SK-N-SH (cell line): ENCODE results near the gene ZNF648. TPM values are rescaled to one million over a fixed set of nuclear protein-coding genes. Genes with fewer than 3 reads are reported as not detected.

Source experiments
- CTCF ChIA-PET: fragments of 300-600, 350-600 bp; formaldehyde crosslinking; extraction: SDS; loops from one replicate; lab custom pipeline; 2021; lab: Yijun Ruan, JAX
- POLR2A ChIA-PET: fragments of 350-600 bp; sonication (Branson Sonifier 250); formaldehyde crosslinking; extraction: SDS; loops from one replicate; lab custom pipeline; 2020; ENCODE audit warnings: antibody characterized with exemption, inconsistent platforms; lab: Yijun Ruan, JAX
- DNase-seq: peaks from one replicate; pipeline ENCODE4 v3.0.0; 2012
- H2AFZ ChIP-seq: fragments of 200-600 bp; sonication (generic); 2 replicates; pipeline ENCODE4 v1.8.1; 2016; ENCODE audit warnings: antibody characterized with exemption, mild to moderate bottlenecking, low read depth
- H3F3A ChIP-seq: fragments of 200-600 bp; sonication (generic); replicated peaks from 2 replicates; pipeline ENCODE3; 2016; ENCODE audit warnings: antibody characterized with exemption, mild to moderate bottlenecking; ENCODE audit not compliant: insufficient read depth
- H3K27ac ChIP-seq, 2 experiments: fragments of 200-500 bp in 1 of 2; fragments of 200-600 bp in 1 of 2; sonication (Bioruptor generic) in 1 of 2; sonication (generic), shearing (Covaris generic) in 1 of 2; 2 replicates each; pipeline versions ENCODE4 v1.5.1 to v1.6.1; 2014 to 2016; ENCODE audit warnings: low read depth in 2 of 2, inconsistent platforms in 1 of 2, low read length in 1 of 2, mild to moderate bottlenecking in 1 of 2, mixed read lengths in 1 of 2
- H3K27me3 ChIP-seq: fragments of 200-600 bp; sonication (generic), shearing (Covaris generic); 2 replicates; pipeline ENCODE4 v1.6.1; 2016; ENCODE audit warnings: mixed run types; ENCODE audit not compliant: insufficient read depth
- H3K36me3 ChIP-seq, 2 experiments: fragments of 200-500 bp in 1 of 2; fragments of 200-600 bp in 1 of 2; sonication (Bioruptor generic) in 1 of 2; sonication (generic) in 1 of 2; replicated peaks in 1 of 2; 2 replicates each; pipeline versions ENCODE3 to v1.5.1; 2014 to 2016; ENCODE audit warnings: low read length in 1 of 2, mild to moderate bottlenecking in 1 of 2; ENCODE audit not compliant: insufficient read depth in 2 of 2, control insufficient read depth in 1 of 2
- H3K4me1 ChIP-seq, 2 experiments: fragments of 200-500 bp in 1 of 2; fragments of 200-600 bp in 1 of 2; sonication (Bioruptor generic) in 1 of 2; sonication (generic), shearing (Covaris generic) in 1 of 2; 2 replicates each; pipeline versions ENCODE4 v1.5.1 to v1.6.1; 2014 to 2016; ENCODE audit warnings: low read depth in 1 of 2, low read length in 1 of 2, mixed run types in 1 of 2; ENCODE audit not compliant: insufficient read depth in 2 of 2, control insufficient read depth in 1 of 2
- H3K4me2 ChIP-seq: fragments of 200-600 bp; sonication (generic), shearing (Covaris generic); 2 replicates; pipeline ENCODE4 v1.6.1; 2017; ENCODE audit warnings: mixed run types
- H3K4me3 ChIP-seq, 2 experiments: fragments of 200-500 bp in 1 of 2; fragments of 200-600 bp in 1 of 2; sonication (Bioruptor generic) in 1 of 2; sonication (generic), shearing (Covaris generic) in 1 of 2; 2 replicates each; pipeline versions ENCODE4 v1.5.1 to v1.8.1; 2014 to 2016; ENCODE audit warnings: low read depth in 2 of 2, inconsistent platforms in 1 of 2, low read length in 1 of 2, mild to moderate bottlenecking in 1 of 2, mixed read lengths in 1 of 2, moderate library complexity in 1 of 2
- H3K79me2 ChIP-seq: fragments of 200-600 bp; sonication (generic); 2 replicates; pipeline ENCODE4 v1.8.1; 2017; ENCODE audit warnings: mild to moderate bottlenecking; ENCODE audit not compliant: insufficient read depth
- H3K9ac ChIP-seq: fragments of 200-600 bp; sonication (generic); 2 replicates; pipeline ENCODE4 v1.6.1; 2017; ENCODE audit warnings: mixed run types
- H3K9me2 ChIP-seq: fragments of 200-600 bp; sonication (generic); 2 replicates; pipeline ENCODE4 v1.6.1; 2017; ENCODE audit warnings: mixed run types
- H3K9me3 ChIP-seq: fragments of 200-600 bp; sonication (generic); 2 replicates; pipeline ENCODE4 v1.6.1; 2017; ENCODE audit warnings: mixed run types, mild to moderate bottlenecking, moderate library complexity
- H4K20me1 ChIP-seq: fragments of 200-600 bp; sonication (generic); 2 replicates; pipeline ENCODE4 v1.6.1; 2017; ENCODE audit warnings: mild to moderate bottlenecking, mixed run types; ENCODE audit not compliant: insufficient read depth
- CTCF ChIP-seq: fragments of 200-600 bp; sonication (generic); IDR thresholded peaks from 2 replicates; pipeline ENCODE4 v1.6.1; 2017; ENCODE audit warnings: antibody characterized with exemption, mild to moderate bottlenecking, moderate library complexity
- EP300 ChIP-seq, 2 experiments: IDR thresholded peaks; 2 replicates each; pipeline versions ENCODE4 v1.4.0 to v1.6.1; 2012; ENCODE audit warnings: borderline replicate concordance in 1 of 2, low read depth in 1 of 2, low read length in 1 of 2
- FOSL2 ChIP-seq: IDR thresholded peaks from 2 replicates; pipeline ENCODE4 v1.4.0; 2012; ENCODE audit warnings: low read depth, mild to moderate bottlenecking, moderate library complexity, borderline replicate concordance
- MEF2A ChIP-seq: IDR thresholded peaks from 2 replicates; pipeline ENCODE4 v1.4.0; 2012; ENCODE audit warnings: low read depth, borderline replicate concordance
- NFIC ChIP-seq: IDR thresholded peaks from 2 replicates; pipeline ENCODE4 v1.4.0; 2012; ENCODE audit warnings: borderline replicate concordance
- NRF1 ChIP-seq: IDR thresholded peaks from 2 replicates; pipeline ENCODE4 v1.6.1; 2012; ENCODE audit warnings: low read depth, mild to moderate bottlenecking, low read length
- RAD21 ChIP-seq: IDR thresholded peaks from 2 replicates; pipeline ENCODE4 v1.6.1; 2012; ENCODE audit warnings: mild to moderate bottlenecking, low read length
- RFX5 ChIP-seq: IDR thresholded peaks from 2 replicates; pipeline ENCODE4 v1.6.1; 2012; ENCODE audit warnings: mild to moderate bottlenecking, improper control_type of control experiment, low read length
- SIN3A ChIP-seq: IDR thresholded peaks from 2 replicates; pipeline ENCODE4 v1.6.1; 2012; ENCODE audit warnings: low read depth, mild to moderate bottlenecking, low read length, moderate library complexity, borderline replicate concordance
- SMC3 ChIP-seq: IDR thresholded peaks from 2 replicates; pipeline ENCODE4 v1.6.1; 2012; ENCODE audit warnings: low read depth, low read length, improper control_type of control experiment
- TAF1 ChIP-seq: IDR thresholded peaks from 2 replicates; pipeline ENCODE4 v1.6.1; 2012; ENCODE audit warnings: low read depth, mild to moderate bottlenecking, low read length, moderate library complexity, borderline replicate concordance
- TCF12 ChIP-seq: IDR thresholded peaks from 2 replicates; pipeline ENCODE4 v1.4.0; 2012
- YY1 ChIP-seq: IDR thresholded peaks from 2 replicates; pipeline ENCODE4 v1.4.0; 2012; ENCODE audit warnings: low read depth, mild to moderate bottlenecking
- WGBS: methylation state at CpG from one replicate; pipeline ENCODE4 v1.1.6; 2017; ENCODE audit warnings: low lambda C conversion rate; 5-methylcytosine and 5-hydroxymethylcytosine counted together
- polyA plus RNA-seq, 3 experiments: library from polyadenylated mRNA; depleted of rRNA; stranded (reverse); fragments of >200 nt; gene quantifications; 2 replicates each; pipeline ENCODE4 v1.2.3, GENCODE V29; 2012
- TF ChIP-seq, protein P1 (sequence below): IDR thresholded peaks from 2 replicates; pipeline ENCODE4 v1.4.0; 2012; ENCODE audit warnings: low read depth, borderline replicate concordance

The ZNF648 gene
- polyA plus RNA-seq, 1 of the 3 experiments (the other 2 are of a cell fraction): not detected

DNA sequence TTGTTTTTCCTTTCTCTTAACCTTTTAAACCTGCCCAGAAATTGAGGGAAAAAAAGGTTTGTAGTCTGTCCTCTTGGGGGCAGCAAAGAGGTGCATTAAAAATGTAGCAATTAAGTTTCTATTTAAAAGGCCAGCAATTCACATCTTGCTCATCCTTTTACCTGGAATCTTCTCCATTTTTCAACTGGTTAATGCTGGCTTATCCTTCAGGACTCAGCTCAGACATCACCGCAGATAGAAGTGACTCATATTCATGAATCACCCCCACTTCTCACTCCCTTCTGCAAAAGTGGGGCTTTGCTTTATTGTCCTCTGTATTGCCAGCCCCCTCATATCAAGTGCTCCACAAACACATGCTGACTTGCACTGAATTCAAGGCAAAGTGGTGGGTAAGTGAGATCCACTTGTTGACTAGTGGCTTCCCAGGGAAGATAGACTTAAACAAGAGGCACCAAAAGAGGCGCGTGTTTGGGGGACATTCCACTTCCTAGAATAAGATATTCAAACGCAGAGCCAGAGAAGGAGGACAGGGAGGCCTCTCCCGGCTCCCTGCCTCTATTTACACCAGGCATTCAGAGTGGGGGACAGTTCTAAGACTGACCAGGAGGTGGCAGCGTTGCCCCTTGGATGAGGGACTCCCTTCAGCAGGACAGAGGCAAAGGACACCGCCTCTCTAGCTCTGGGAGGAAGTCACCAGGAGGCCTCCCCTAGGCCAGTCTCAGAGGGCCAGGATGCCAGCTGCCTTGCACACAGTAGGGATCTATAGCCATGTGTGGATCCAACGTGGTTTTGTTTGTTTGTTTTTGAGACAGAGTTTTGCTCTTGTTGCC lies 23.2 kb upstream of the ZNF648 start:
- no peak for TF ChIP-seq TAF1
- no peak for TF ChIP-seq NRF1
- TF ChIP-seq TCF12: no peak
- TF ChIP-seq RAD21: peak; percentile 84
- TF ChIP-seq NFIC: no peak
- TF ChIP-seq SMC3: peak; percentile 52; the same call in 1 of the 2 replicates
- TF ChIP-seq FOSL2: no peak
- TF ChIP-seq, protein P1, sequence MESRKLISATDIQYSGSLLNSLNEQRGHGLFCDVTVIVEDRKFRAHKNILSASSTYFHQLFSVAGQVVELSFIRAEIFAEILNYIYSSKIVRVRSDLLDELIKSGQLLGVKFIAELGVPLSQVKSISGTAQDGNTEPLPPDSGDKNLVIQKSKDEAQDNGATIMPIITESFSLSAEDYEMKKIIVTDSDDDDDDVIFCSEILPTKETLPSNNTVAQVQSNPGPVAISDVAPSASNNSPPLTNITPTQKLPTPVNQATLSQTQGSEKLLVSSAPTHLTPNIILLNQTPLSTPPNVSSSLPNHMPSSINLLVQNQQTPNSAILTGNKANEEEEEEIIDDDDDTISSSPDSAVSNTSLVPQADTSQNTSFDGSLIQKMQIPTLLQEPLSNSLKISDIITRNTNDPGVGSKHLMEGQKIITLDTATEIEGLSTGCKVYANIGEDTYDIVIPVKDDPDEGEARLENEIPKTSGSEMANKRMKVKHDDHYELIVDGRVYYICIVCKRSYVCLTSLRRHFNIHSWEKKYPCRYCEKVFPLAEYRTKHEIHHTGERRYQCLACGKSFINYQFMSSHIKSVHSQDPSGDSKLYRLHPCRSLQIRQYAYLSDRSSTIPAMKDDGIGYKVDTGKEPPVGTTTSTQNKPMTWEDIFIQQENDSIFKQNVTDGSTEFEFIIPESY: no peak
- TF ChIP-seq MEF2A: no peak
- no peak for TF ChIP-seq EP300 (IDR thresholded peaks at IDR 0.05; ENCODE audit: borderline replicate concordance in 1 of 2, low read depth in 1 of 2, low read length in 1 of 2)
- TF ChIP-seq RFX5: no peak
- peak; percentile 56 for TF ChIP-seq CTCF
- no peak for TF ChIP-seq SIN3A
- TF ChIP-seq YY1: no peak
- CTCF ChIA-PET: interaction anchor here (0.5 to 5.3 kb wide), 40 partner anchors 8 to 700 kb away, joined by 3 to 70 read pairs (median 3); partner anchors contain the start of gene TEDDM1
- WGBS: 32% methylated on average over 4 of the region's 8 CpGs
- Histone ChIP-seq H3K27me3 (no peaks in the 10 kb centered on the region), H3K9ac (no peak overlapping the region), H3K27ac (no peak overlapping the region), H3K79me2 (no peaks in the 10 kb centered on the region), H3K9me2 (no peaks in the 10 kb centered on the region), H4K20me1 (no peaks in the 10 kb centered on the region), H3F3A (no peaks in the 10 kb centered on the region), H2AFZ (no peak overlapping the region), H3K36me3 (no peaks in the 10 kb centered on the region), H3K4me3 (peak overlapping the region in 1 of 2 experiments; percentile 40; a peak in 1 of 4 replicates), H3K4me2 (no peak overlapping the region), H3K4me1 (no peaks in the 10 kb centered on the region; a peak in 1 of 4 replicates), H3K9me3 (no peaks in the 10 kb centered on the region)
- POLR2A ChIA-PET: no interaction called here
- DNase-seq: peak; percentile 81
